CD4-positive, alpha-beta T cell treated with Interleukin-4 for 4 hours (primary cell): Measurements from ENCODE around the gene ZSCAN2.
"Not testable (repeated sequence)": the region's sequence is repeated elsewhere in the genome, so short reads cannot be mapped to it uniquely, and the experiment has no call there.

Experiments
- DNase-seq: peaks from one replicate; pipeline ENCODE4 v3.0.0-alpha.2; 2020

Gene ZSCAN2

GRCh38 chr15:84641871-84642270, 41.1 kb downstream of the ZSCAN2 start:
- not testable (repeated sequence) for DNase-seq

- DNase-seq = not testable (repeated sequence)
Measured at GRCh38 chr15:84642640-84643039, 41.8 kb downstream of the ZSCAN2 start.

- no peak for DNase-seq
Measured at GRCh38 chr15:84643838-84644237, 43.0 kb downstream of the ZSCAN2 start.

GRCh38 chr15:84645496-84645895, 44.7 kb downstream of the ZSCAN2 start:
- DNase-seq = no peak

- DNase-seq = no peak
Measured at GRCh38 chr15:84645997-84646396, 45.2 kb downstream of the ZSCAN2 start.

- DNase-seq = no peak
Measured at GRCh38 chr15:84647726-84648125, 46.9 kb downstream of the ZSCAN2 start.

GRCh38 chr15:84648539-84648938, 47.7 kb downstream of the ZSCAN2 start:
- DNase-seq = no peak

- no peak for DNase-seq
Measured at GRCh38 chr15:84649706-84650105, 48.9 kb downstream of the ZSCAN2 start.

- DNase-seq = no peak
Measured at GRCh38 chr15:84653584-84653909, 52.7 kb downstream of the ZSCAN2 start.

GRCh38 chr15:84653910-84654688, 53.3 kb downstream of the ZSCAN2 start, which contains the start of gene WDR73:
TSS of gene WDR73 (minus strand) at chr15:84654283. CDS start at chr15:84654274, 9 bp downstream.
- peak; percentile 95 for DNase-seq

- peak; percentile 79 for DNase-seq
Measured at GRCh38 chr15:84654689-84655453, 54.1 kb downstream of the ZSCAN2 start.

- no peak for DNase-seq
Measured at GRCh38 chr15:84656972-84657371, 56.2 kb downstream of the ZSCAN2 start.

- DNase-seq = no peak
Measured at GRCh38 chr15:84657748-84658079, 56.9 kb downstream of the ZSCAN2 start.

GRCh38 chr15:84658080-84658787, 57.4 kb downstream of the ZSCAN2 start, which contains the start of gene NMB:
TSS of gene NMB (minus strand) at chr15:84658199. CDS start at chr15:84658152, 47 bp downstream.
- peak; percentile 86 for DNase-seq

- no peak for DNase-seq
Measured at GRCh38 chr15:84658788-84659411, 58.1 kb downstream of the ZSCAN2 start.

GRCh38 chr15:84659904-84660781, 59.3 kb downstream of the ZSCAN2 start:
- DNase-seq = no peak

- DNase-seq = no peak
Measured at GRCh38 chr15:84661001-84661400, 60.2 kb downstream of the ZSCAN2 start.

- no peak for DNase-seq
Measured at GRCh38 chr15:84666373-84666772, 65.6 kb downstream of the ZSCAN2 start.

- DNase-seq = no peak
Measured at GRCh38 chr15:84668221-84668982, 67.6 kb downstream of the ZSCAN2 start.

- DNase-seq = no peak
Measured at GRCh38 chr15:84669726-84670125, 68.9 kb downstream of the ZSCAN2 start.

GRCh38 chr15:84671211-84671610, 70.4 kb downstream of the ZSCAN2 start:
- no peak for DNase-seq
